CD4-positive, CD25-positive, alpha-beta regulatory T cell (primary cell): ENCODE results near the gene PLPP3. TPM values are rescaled to one million over a fixed set of nuclear protein-coding genes. Genes with fewer than 3 reads are reported as not detected.
A peak's percentile ranks its signal among the peaks of the same experiment; 100 is the strongest.

Experiments used
- ATAC-seq, 2 donors: fragments of 150-1000 bp; cut with Tn5 transposase; one replicate each; pipeline ENCODE4 v1.10.0; 2021; ENCODE audit warnings: low read depth in 2 of 2, moderate number of reproducible peaks in 2 of 2, moderate library complexity in 1 of 2
- DNase-seq, 3 donors: peaks; one replicate each; pipeline versions ENCODE4 v3.0.0 to v3.0.0-alpha.2; 2012 to 2022; ENCODE audit warnings: mixed read lengths in 1 of 3
- H3K27ac ChIP-seq: one replicate; pipeline ENCODE4 v1.7.0; 2013; ENCODE audit warnings: mild to moderate bottlenecking, low read length; ENCODE audit not compliant: insufficient read depth, poor library complexity, severe bottlenecking
- H3K27me3 ChIP-seq: one replicate; pipeline ENCODE4 v1.7.0; 2013; ENCODE audit warnings: low read length; ENCODE audit not compliant: control insufficient read depth, insufficient read depth
- H3K36me3 ChIP-seq: one replicate; pipeline ENCODE4 v1.7.0; 2013; ENCODE audit warnings: mild to moderate bottlenecking, low read length, moderate library complexity; ENCODE audit not compliant: control insufficient read depth, insufficient read depth
- H3K4me1 ChIP-seq: 2 replicates; pipeline ENCODE4 v1.7.0; 2013; ENCODE audit warnings: mild to moderate bottlenecking, low read length; ENCODE audit not compliant: insufficient read depth, control insufficient read depth, poor library complexity, severe bottlenecking
- H3K4me3 ChIP-seq: one replicate; pipeline ENCODE4 v1.7.0; 2013; ENCODE audit warnings: low read depth, mild to moderate bottlenecking, low read length, moderate library complexity
- H3K9me3 ChIP-seq, 2 experiments: 1 replicate in 1 of 2; 2 replicates in 1 of 2; pipeline ENCODE4 v1.7.0; 2013; ENCODE audit warnings: low read length in 2 of 2, mild to moderate bottlenecking in 1 of 2, moderate library complexity in 1 of 2; ENCODE audit not compliant: control insufficient read depth in 2 of 2
- H3K27ac Mint-ChIP-seq, 3 donors: one replicate each; pipeline ENCODE4 v1.8.0; 2020 to 2022; ENCODE audit warnings: mild to moderate bottlenecking in 3 of 3, mixed read lengths in 3 of 3, moderate library complexity in 2 of 3
- H3K27me3 Mint-ChIP-seq: one replicate; pipeline ENCODE4 v1.8.0; 2022; ENCODE audit warnings: mild to moderate bottlenecking, mixed read lengths
- H3K36me3 Mint-ChIP-seq: one replicate; pipeline ENCODE4 v1.8.0; 2020; ENCODE audit warnings: mixed read lengths
- H3K4me1 Mint-ChIP-seq, 4 donors: one replicate each; pipeline ENCODE4 v1.8.0; 2020 to 2022; ENCODE audit warnings: mixed read lengths in 4 of 4, mild to moderate bottlenecking in 1 of 4
- H3K4me3 Mint-ChIP-seq, 4 donors: one replicate each; pipeline ENCODE4 v1.8.0; 2020 to 2022; ENCODE audit warnings: mild to moderate bottlenecking in 4 of 4, mixed read lengths in 4 of 4, moderate library complexity in 3 of 4
- H3K9me3 Mint-ChIP-seq, 7 donors: one replicate each; pipeline ENCODE4 v1.8.0; 2020 to 2022; ENCODE audit warnings: mixed read lengths in 7 of 7, mild to moderate bottlenecking in 3 of 7, moderate library complexity in 2 of 7
- polyA plus RNA-seq, 4 donors: library from polyadenylated mRNA; unstranded; fragments of 300-500 nt; fragmentation: Illumina TruSeq; gene quantifications; one replicate each; pipeline ENCODE4 v1.2.3, GENCODE V29; 2021
- total RNA-seq: library from RNA; stranded (reverse); gene quantifications from one replicate; pipeline ENCODE4 v1.2.3, GENCODE V29; 2022

The PLPP3 gene
- total and polyA plus RNA-seq, 5 donors from 2014 or later: 0.13 TPM; not detected in 4

DNA sequence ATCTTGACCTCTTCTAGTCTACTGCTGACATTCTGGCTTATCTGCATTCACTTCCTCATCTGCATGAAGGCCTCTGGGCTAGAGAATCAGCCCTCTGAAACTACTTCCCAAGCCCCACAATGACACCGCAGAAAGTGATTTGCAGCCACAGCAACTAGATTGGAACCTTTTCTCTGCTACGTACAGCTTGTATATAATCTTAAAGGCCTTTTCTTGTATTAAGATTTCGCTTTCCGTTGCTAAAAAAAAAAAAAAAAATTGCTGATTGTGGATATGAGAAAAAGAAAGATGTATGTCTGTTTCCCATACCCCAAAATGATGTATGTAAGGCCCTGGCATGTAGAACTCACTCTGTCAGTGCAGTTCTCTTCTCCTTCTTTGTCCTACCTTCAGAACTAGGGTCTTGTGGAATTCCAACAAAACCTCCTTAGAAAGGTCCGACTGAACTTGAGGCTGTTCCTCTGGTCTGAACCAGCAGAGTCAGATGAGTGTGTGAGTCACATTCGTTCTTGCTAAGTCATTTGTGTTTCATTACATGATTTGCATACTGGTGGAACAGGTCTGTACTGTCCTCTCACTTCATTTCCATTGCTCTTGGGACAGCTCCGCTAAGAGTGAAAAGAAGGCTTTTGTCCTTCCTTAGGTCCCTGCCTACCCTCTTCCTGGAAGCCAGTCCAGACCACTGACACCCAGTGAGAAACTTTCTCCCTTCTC lies 62.7 kb downstream of the PLPP3 start:
- Histone ChIP-seq H3K27me3 (no peaks in the 10 kb centered on the region), H3K36me3 (no peaks in the 10 kb centered on the region), H3K27ac (no peak overlapping the region), H3K4me1 (no peaks in the 10 kb centered on the region), H3K9me3 (no peaks in the 10 kb centered on the region), H3K4me3 (no peak overlapping the region)
- Mint-ChIP-seq H3K9me3 (peaks cover 0 to 2% (median 0%) of the 10 kb centered on the region in 7 donors), H3K36me3 (no peaks in the 10 kb centered on the region), H3K27ac (no peak overlapping the region), H3K27me3 (no peaks in the 10 kb centered on the region), H3K4me3 (no peak overlapping the region), H3K4me1 (no peaks in the 10 kb centered on the region)
- no peak for DNase-seq
- ATAC-seq: peak; percentile 22 to 49

DNA sequence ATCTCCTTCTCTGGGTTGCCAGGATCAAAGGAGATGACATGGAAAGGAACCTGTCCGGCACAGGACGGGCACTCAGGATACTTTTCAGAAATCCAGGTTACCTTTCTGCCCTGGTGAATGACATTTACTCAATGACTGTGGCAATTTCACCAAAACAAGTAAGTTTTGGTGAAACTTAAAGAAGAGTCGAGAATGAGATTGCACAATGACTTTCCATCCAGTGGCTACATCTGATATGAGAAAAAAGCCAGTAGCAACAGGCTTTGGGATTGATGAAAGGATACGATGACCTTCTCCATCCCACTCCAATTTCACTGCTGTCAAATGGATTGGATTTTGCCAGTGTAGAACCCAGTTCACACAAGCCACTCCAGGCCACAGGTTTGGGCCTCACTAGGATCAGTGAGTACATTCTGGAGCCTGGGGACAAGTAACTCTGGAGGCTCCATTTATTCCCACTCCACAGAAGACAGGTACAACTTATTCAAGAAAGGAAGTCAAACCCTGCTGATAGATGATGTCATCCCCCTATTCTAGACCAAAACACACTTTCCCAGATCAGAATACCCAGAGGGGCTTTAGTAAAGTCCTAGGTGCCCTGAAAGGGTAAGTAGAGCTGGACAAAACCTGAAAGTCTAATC lies 63.3 kb downstream of the PLPP3 start:
- ATAC-seq (no peak), DNase-seq (no peak)
- Histone ChIP-seq H3K27me3 (no peaks in the 10 kb centered on the region), H3K4me3 (no peak overlapping the region), H3K4me1 (no peaks in the 10 kb centered on the region), H3K27ac (no peak overlapping the region), H3K36me3 (no peaks in the 10 kb centered on the region), H3K9me3 (no peaks in the 10 kb centered on the region)
- H3K4me1 Mint-ChIP-seq: no peaks in the 10 kb centered on the region
- no peaks in the 10 kb centered on the region for H3K36me3 Mint-ChIP-seq
- no peaks in the 10 kb centered on the region for H3K27me3 Mint-ChIP-seq
- no peak overlapping the region for H3K27ac Mint-ChIP-seq
- H3K4me3 Mint-ChIP-seq: no peak overlapping the region
- peaks cover 0 to 2% (median 0%) of the 10 kb centered on the region in 7 donors for H3K9me3 Mint-ChIP-seq

DNA sequence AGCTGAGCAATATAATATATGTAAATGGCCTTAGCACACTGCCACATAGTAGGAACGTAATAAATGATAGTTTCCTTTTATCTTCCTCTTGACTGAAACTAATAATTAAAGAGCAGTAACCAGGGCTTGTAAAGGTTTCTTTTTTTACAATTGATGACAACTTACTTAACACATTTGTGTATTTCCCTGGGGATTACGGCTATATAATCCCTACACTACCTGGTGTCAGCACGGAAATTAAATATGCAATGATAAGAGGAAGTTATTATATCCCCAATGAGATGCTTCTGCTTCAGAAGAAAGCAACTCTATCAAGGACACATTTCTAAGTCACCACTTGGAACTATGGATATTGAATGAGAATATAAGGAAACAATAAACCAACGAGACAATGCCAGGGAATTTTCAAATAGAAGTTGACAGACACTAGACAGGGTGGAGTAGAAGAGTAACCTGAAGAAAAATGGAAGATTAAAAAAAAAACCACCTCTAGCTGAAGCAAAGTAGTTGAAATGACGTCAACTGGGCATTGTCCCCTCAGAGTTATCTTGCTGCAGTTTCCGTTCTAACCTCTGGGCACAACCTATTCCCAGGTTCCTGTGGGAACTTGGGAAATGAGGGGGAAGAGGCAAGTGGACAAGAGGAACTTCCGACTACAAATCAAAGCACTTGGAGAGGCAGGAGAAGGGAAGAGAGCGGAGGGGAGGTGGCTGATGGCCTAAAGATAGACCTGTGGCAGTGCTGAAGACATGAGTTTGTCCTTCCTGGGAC lies 66.5 kb downstream of the PLPP3 start:
- Histone ChIP-seq H3K27me3 (no peaks in the 10 kb centered on the region), H3K4me3 (no peak overlapping the region), H3K9me3 (no peaks in the 10 kb centered on the region), H3K27ac (no peak overlapping the region), H3K4me1 (no peaks in the 10 kb centered on the region), H3K36me3 (no peaks in the 10 kb centered on the region)
- DNase-seq (no peak), ATAC-seq (no peak)
- Mint-ChIP-seq H3K4me1 (no peaks in the 10 kb centered on the region), H3K9me3 (peaks cover 0 to 2% (median 0%) of the 10 kb centered on the region in 7 donors), H3K27ac (no peak overlapping the region), H3K4me3 (no peak overlapping the region), H3K27me3 (no peaks in the 10 kb centered on the region), H3K36me3 (no peaks in the 10 kb centered on the region)

DNA sequence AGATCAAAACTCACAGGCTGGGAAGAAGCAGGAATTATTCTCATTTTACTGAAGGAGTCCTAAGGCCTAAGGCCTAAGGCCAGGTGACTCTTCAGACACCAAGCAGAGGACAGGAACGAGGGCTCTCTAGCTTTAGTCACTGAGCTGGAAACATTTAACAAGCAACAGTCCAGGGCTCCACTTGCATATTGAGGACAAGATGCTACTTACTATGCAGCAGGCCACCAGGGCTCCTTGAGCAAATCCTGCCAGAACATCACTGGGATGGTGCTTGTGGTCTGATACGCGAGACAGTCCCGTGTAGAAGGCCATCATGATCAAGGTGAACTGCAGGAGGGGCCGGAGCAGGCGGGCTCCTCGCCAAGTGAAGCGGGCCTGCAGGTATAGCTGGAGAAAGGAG lies 67.6 kb downstream of the PLPP3 start:
- H3K27ac ChIP-seq: no peak overlapping the region
- H3K27me3 ChIP-seq: no peaks in the 10 kb centered on the region
- ATAC-seq (no peak), DNase-seq (no peak)
- peaks cover 0 to 3% (median 0%) of the 10 kb centered on the region in 7 donors for H3K9me3 Mint-ChIP-seq
- H3K4me3 Mint-ChIP-seq: no peak overlapping the region
- no peak overlapping the region for H3K4me3 ChIP-seq
- H3K27me3 Mint-ChIP-seq: no peaks in the 10 kb centered on the region
- no peaks in the 10 kb centered on the region for H3K9me3 ChIP-seq
- H3K36me3 Mint-ChIP-seq: no peaks in the 10 kb centered on the region
- H3K4me1 ChIP-seq: no peaks in the 10 kb centered on the region
- no peaks in the 10 kb centered on the region for H3K4me1 Mint-ChIP-seq
- no peaks in the 10 kb centered on the region for H3K36me3 ChIP-seq
- no peak overlapping the region for H3K27ac Mint-ChIP-seq

DNA sequence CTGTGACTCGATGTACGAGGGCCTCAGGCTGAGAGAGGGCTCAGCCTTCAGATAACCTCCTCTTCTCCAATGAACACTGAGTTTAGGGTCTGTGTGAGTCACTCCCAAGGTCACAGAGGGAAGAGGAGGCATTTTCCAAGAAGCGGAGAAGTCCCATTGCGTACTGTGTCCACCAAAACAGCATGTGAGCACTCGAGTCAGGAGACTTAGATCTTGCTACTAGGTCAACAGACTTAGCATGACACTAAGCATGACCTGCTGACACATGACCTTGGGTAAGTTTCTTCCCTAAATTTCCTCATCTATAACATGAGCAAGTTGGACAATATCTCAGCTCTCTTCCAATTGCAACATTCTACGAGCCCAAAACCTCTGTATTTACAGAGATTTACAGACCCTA lies 68.0 kb downstream of the PLPP3 start:
- Histone ChIP-seq H3K27me3 (no peaks in the 10 kb centered on the region), H3K36me3 (no peaks in the 10 kb centered on the region), H3K4me3 (no peak overlapping the region), H3K4me1 (no peaks in the 10 kb centered on the region), H3K9me3 (no peaks in the 10 kb centered on the region), H3K27ac (no peak overlapping the region)
- DNase-seq (no peak), ATAC-seq (no peak)
- Mint-ChIP-seq H3K4me3 (no peak overlapping the region), H3K36me3 (no peaks in the 10 kb centered on the region), H3K27me3 (no peaks in the 10 kb centered on the region), H3K9me3 (peaks cover 0 to 3% (median 0%) of the 10 kb centered on the region in 7 donors), H3K27ac (no peak overlapping the region), H3K4me1 (no peaks in the 10 kb centered on the region)

DNA sequence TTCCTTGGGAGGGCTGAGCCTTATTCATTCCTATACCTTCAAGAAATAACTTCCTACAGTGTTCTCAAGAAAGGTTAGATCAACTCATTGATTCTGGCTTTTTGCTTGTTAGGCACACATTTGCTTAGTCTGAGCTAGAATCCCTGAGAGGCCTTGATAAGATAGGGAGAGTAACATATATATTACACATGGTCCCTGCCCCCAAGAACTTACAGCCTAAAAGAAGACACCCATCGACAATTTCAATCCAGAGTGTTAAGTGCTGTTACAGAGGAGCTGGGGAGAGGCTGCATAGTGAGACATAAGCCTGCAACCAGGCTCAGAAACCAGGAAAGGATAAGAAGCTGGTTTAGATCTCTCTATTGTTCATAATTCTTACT lies 68.7 kb downstream of the PLPP3 start:
- Mint-ChIP-seq H3K27me3 (no peaks in the 10 kb centered on the region), H3K4me3 (no peak overlapping the region), H3K9me3 (peaks cover 0 to 3% (median 0%) of the 10 kb centered on the region in 7 donors), H3K4me1 (no peaks in the 10 kb centered on the region), H3K27ac (no peak overlapping the region), H3K36me3 (no peaks in the 10 kb centered on the region)
- Histone ChIP-seq H3K9me3 (no peaks in the 10 kb centered on the region), H3K4me3 (no peak overlapping the region), H3K27me3 (no peaks in the 10 kb centered on the region), H3K4me1 (no peaks in the 10 kb centered on the region), H3K27ac (no peak overlapping the region), H3K36me3 (no peaks in the 10 kb centered on the region)
- ATAC-seq: no peak
- DNase-seq: no peak

DNA sequence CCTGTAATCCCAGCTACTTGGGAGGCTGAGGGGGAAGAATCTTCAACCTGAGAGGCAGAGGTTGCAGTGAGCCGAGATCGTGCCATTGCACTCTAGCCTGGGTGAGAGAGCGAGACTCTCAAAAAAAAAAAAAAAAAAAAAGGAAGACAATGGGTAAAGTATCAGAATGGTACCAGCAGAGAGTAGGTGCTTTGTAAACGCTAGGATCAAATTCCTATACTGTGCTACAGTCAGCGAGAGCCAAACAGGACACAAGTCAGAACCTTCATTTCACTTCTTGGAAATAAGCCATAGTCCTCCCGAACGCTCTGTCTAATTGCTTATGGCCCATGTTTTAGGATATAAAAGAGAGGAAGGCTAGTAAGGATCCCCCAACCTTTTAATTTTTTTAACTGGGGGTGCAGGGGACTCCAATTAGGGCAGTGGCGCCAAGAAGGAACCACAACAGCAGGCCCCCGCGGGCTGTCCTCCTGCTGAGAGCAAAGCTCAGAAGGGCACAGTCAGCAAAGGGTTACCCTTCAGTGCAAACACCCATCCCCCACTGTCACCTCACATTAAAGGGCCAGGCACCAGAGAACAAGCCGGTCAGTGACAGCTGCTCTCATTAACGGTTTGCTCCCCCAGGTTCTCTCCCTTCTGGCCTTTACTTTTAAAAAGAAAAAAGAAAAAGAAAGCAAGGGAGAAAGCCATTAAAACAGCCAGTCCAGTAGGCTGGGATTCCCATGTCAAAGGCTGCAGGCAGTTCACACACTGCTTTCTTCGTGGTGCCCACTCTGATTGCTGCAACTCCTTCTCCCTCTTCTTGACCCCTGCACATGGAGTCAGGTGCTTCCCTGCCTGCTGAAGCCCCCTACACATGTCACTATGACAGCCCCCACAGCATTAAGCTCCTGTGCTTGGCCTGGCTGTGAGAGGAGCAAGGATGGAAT lies 69.4 kb downstream of the PLPP3 start:
- Mint-ChIP-seq H3K27me3 (no peaks in the 10 kb centered on the region), H3K4me1 (no peaks in the 10 kb centered on the region), H3K36me3 (no peaks in the 10 kb centered on the region), H3K27ac (peak overlapping the region in 1 of 3 donors; percentile 49), H3K9me3 (peaks cover 0 to 3% (median 0%) of the 10 kb centered on the region in 7 donors), H3K4me3 (no peak overlapping the region)
- Histone ChIP-seq H3K27ac (no peak overlapping the region), H3K27me3 (no peaks in the 10 kb centered on the region), H3K36me3 (no peaks in the 10 kb centered on the region), H3K9me3 (no peaks in the 10 kb centered on the region), H3K4me3 (no peak overlapping the region), H3K4me1 (no peaks in the 10 kb centered on the region)
- ATAC-seq (no peak), DNase-seq (no peak)
